ENCODE measurements around the gene CFAP161. TPM values are rescaled to one million over a fixed set of nuclear protein-coding genes. Genes with fewer than 3 reads are reported as not detected.

Gene CFAP161
- total and polyA plus RNA-seq, 2 experiments from 2014 or later = 0.13 TPM; not detected in 1

DNA sequence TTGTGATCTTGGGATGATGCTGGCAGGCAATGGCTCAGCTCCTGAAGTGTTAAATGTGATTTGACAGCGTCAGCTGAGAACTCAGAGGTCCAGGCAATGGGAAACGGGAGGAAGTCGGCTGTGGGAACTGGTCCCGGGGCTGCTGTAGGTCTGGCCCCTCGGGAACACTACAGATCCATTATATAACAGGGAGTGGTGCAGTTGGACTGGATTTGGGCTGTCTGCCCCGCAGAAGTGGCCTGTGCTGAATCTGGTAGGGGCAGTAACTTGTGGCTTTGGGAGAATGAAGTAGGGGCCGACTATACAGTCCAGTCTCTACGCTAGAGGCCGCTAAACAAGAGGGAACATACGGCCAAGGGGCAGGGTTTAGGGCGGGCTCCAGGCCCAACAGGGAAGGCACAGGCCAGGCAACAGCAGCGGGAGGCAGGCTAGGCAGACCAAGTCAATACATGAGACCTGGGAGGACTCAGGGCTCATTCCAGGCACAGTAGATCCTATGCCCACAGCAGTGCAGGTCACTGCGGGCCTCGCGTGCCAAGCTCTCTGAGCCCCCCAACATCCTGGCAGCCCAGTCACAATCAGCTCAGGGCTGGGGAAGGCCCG lies 42.3 kb downstream of the CFAP161 start:
- no peak overlapping the region for H3K4me2 ChIP-seq
- Mint-ChIP-seq H3K27ac (no peak overlapping the region), H3K36me3 (ENCODE audit: low read depth) (no peaks in the 10 kb centered on the region), H3K9me3 (no peaks in the 10 kb centered on the region), H3K4me1 (no peaks in the 10 kb centered on the region), H3K4me3 (no peak overlapping the region), H3K27me3 (ENCODE audit: insufficient read depth, low read depth, poor library complexity) (no peaks in the 10 kb centered on the region)
- no peak overlapping the region for H3K27ac ChIP-seq (ENCODE audit: low read depth)
- TF ChIP-seq POLR2AphosphoS5 (IDR thresholded peaks at IDR 0.05; ENCODE audit: low read depth) = no peak
- TF ChIP-seq CTCF (conservative IDR thresholded peaks at IDR 0.05; ENCODE audit: low read depth in 2 of 2) = peak in 1 of 2 experiments; percentile 40; a peak in 2 of 4 replicates
- TF ChIP-seq REST (IDR thresholded peaks at IDR 0.05; ENCODE audit: unreplicated experiment) = no peak
- H3F3A ChIP-seq (replicated peaks; ENCODE audit: low read depth) = no peaks in the 10 kb centered on the region
- H3K4me1 ChIP-seq (ENCODE audit: insufficient read depth) = no peaks in the 10 kb centered on the region
- peak; percentile 77 for ATAC-seq
- no peaks in the 10 kb centered on the region for H3K79me2 ChIP-seq (replicated peaks; ENCODE audit: insufficient read depth)
- peaks cover 18% of the 10 kb centered on the region; the same call in 1 of the 2 replicates for H3K9me2 ChIP-seq (ENCODE audit: insufficient read depth)
- H4K20me1 ChIP-seq (replicated peaks; ENCODE audit: insufficient read depth) = no peaks in the 10 kb centered on the region
- H3K36me3 ChIP-seq (ENCODE audit: insufficient read depth) = no peaks in the 10 kb centered on the region
- H2AFZ ChIP-seq = no peak overlapping the region
- no peaks in the 10 kb centered on the region for H3K27me3 ChIP-seq (ENCODE audit: insufficient read depth)
- H3K4me3 ChIP-seq = no peak overlapping the region
- peak; percentile 28 for DNase-seq (ENCODE audit: low spot score)

GRCh38 chr15:81178365-81178764 lies 44.3 kb downstream of the CFAP161 start:
- H3K4me3 ChIP-seq = no peak overlapping the region
- H3K27me3 Mint-ChIP-seq (ENCODE audit: insufficient read depth, low read depth, poor library complexity) = no peaks in the 10 kb centered on the region
- H3K4me3 Mint-ChIP-seq = no peak overlapping the region
- H3F3A ChIP-seq (replicated peaks; ENCODE audit: low read depth) = no peaks in the 10 kb centered on the region
- H3K27ac Mint-ChIP-seq = no peak overlapping the region
- no peak overlapping the region for H3K27ac ChIP-seq (ENCODE audit: low read depth)
- H4K20me1 ChIP-seq (replicated peaks; ENCODE audit: insufficient read depth) = no peaks in the 10 kb centered on the region
- ATAC-seq (no peak), DNase-seq (ENCODE audit: low spot score) (no peak)
- H3K79me2 ChIP-seq (replicated peaks; ENCODE audit: insufficient read depth) = no peaks in the 10 kb centered on the region
- H2AFZ ChIP-seq = no peak overlapping the region
- H3K9me2 ChIP-seq (ENCODE audit: insufficient read depth) = peaks cover 18% of the 10 kb centered on the region; the same call in 1 of the 2 replicates
- no peaks in the 10 kb centered on the region for H3K4me1 ChIP-seq (ENCODE audit: insufficient read depth)
- no peaks in the 10 kb centered on the region for H3K36me3 ChIP-seq (ENCODE audit: insufficient read depth)
- H3K4me2 ChIP-seq = no peak overlapping the region
- H3K9me3 Mint-ChIP-seq = no peaks in the 10 kb centered on the region
- H3K27me3 ChIP-seq (ENCODE audit: insufficient read depth) = no peaks in the 10 kb centered on the region
- H3K36me3 Mint-ChIP-seq (ENCODE audit: low read depth) = no peaks in the 10 kb centered on the region
- peaks cover 14% of the 10 kb centered on the region; the same call in 2 of the 3 replicates for H3K4me1 Mint-ChIP-seq
- TF ChIP-seq EZH2phosphoT487 (IDR thresholded peaks at IDR 0.05; ENCODE audit: unreplicated experiment) (no peak), CREB1 (CRISPR knock-in tag; IDR thresholded peaks at IDR 0.05; ENCODE audit: low read depth) (no peak), ZNF331 (CRISPR knock-in tag; IDR thresholded peaks at IDR 0.05; ENCODE audit: low read depth) (no peak), REST (IDR thresholded peaks at IDR 0.05; ENCODE audit: unreplicated experiment) (no peak), CTCF (conservative IDR thresholded peaks at IDR 0.05; ENCODE audit: low read depth in 2 of 2) (no peak), EZH2 (IDR thresholded peaks at IDR 0.05; ENCODE audit: low read depth, unreplicated experiment) (no peak), STAT1 (IDR thresholded peaks at IDR 0.05; ENCODE audit: unreplicated experiment) (no peak), ZNF114 (CRISPR knock-in tag; IDR thresholded peaks at IDR 0.05) (no peak), JUNB (IDR thresholded peaks at IDR 0.05; ENCODE audit: unreplicated experiment) (no peak), POLR2AphosphoS5 (IDR thresholded peaks at IDR 0.05; ENCODE audit: low read depth) (no peak)
- TF ChIP-seq, protein P1, sequence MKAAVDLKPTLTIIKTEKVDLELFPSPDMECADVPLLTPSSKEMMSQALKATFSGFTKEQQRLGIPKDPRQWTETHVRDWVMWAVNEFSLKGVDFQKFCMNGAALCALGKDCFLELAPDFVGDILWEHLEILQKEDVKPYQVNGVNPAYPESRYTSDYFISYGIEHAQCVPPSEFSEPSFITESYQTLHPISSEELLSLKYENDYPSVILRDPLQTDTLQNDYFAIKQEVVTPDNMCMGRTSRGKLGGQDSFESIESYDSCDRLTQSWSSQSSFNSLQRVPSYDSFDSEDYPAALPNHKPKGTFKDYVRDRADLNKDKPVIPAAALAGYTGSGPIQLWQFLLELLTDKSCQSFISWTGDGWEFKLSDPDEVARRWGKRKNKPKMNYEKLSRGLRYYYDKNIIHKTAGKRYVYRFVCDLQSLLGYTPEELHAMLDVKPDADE (IDR thresholded peaks at IDR 0.05) = no peak

Measured in GM23338 (cell line).